Karpas-422 (cell line): ENCODE data around the gene CCDC86. TPM values are rescaled to one million over a fixed set of nuclear protein-coding genes. Genes with fewer than 3 reads are reported as not detected.
"Not testable (repeated sequence)": the region's sequence is repeated elsewhere in the genome, so short reads cannot be mapped to it uniquely, and the experiment has no call there.

Source experiments
- DNase-seq: peaks from one replicate; pipeline ENCODE4 v3.0.0-alpha.2; 2015
- H2AFZ ChIP-seq: fragments of 200-600 bp; sonication (generic); 2 replicates; pipeline ENCODE4 v1.6.1; 2014; ENCODE audit warnings: antibody characterized with exemption, low read length, mixed read lengths
- H3K27ac ChIP-seq: fragments of 200-600 bp; sonication (generic); 2 replicates; pipeline ENCODE4 v1.5.1; 2014; ENCODE audit warnings: mild to moderate bottlenecking, low read length, moderate library complexity
- H3K27me3 ChIP-seq: fragments of 200-600 bp; sonication (generic); 2 replicates; pipeline ENCODE4 v1.6.1; 2014; ENCODE audit warnings: low read length, mixed read lengths
- H3K36me3 ChIP-seq: fragments of 200-600 bp; sonication (generic); 2 replicates; pipeline ENCODE4 v1.6.1; 2014; ENCODE audit warnings: low read length, mixed read lengths; ENCODE audit not compliant: insufficient read depth
- H3K4me1 ChIP-seq: fragments of 200-600 bp; sonication (generic); 2 replicates; pipeline ENCODE4 v1.6.1; 2014; ENCODE audit warnings: mild to moderate bottlenecking, low read length, mixed read lengths
- H3K4me2 ChIP-seq: fragments of 200-600 bp; sonication (generic); 2 replicates; pipeline ENCODE4 v1.6.1; 2014; ENCODE audit warnings: low read length, low read depth, mild to moderate bottlenecking; ENCODE audit not compliant: poor library complexity, severe bottlenecking
- H3K4me3 ChIP-seq: fragments of 200-600 bp; sonication (generic); 2 replicates; pipeline ENCODE4 v1.5.1; 2014; ENCODE audit warnings: mild to moderate bottlenecking, antibody characterized with exemption, low read length, mixed read lengths
- H3K79me2 ChIP-seq: fragments of 200-600 bp; sonication (generic); 2 replicates; pipeline ENCODE4 v1.6.1; 2014; ENCODE audit warnings: mild to moderate bottlenecking, low read length, mixed read lengths
- H3K9ac ChIP-seq: fragments of 200-600 bp; sonication (generic); 2 replicates; pipeline ENCODE4 v1.6.0; 2014; ENCODE audit warnings: low read length
- H3K9me2 ChIP-seq: fragments of 200-600 bp; sonication (generic), shearing (Covaris generic); replicated peaks from 2 replicates; pipeline ENCODE4 v1.6.0; 2014; ENCODE audit warnings: mild to moderate bottlenecking, low read length, moderate library complexity; ENCODE audit not compliant: insufficient read depth
- H3K9me3 ChIP-seq: fragments of 300-700, 200-600 bp; sonication (generic); 2 replicates; pipeline ENCODE4 v1.6.1; 2014; ENCODE audit warnings: low read length, mixed read lengths
- H4K20me1 ChIP-seq: fragments of 200-600 bp; sonication (generic); 2 replicates; pipeline ENCODE4 v1.6.1; 2014; ENCODE audit warnings: mild to moderate bottlenecking, antibody characterized with exemption, low read length, low read depth; ENCODE audit not compliant: insufficient read depth
- total RNA-seq: library from RNA; depleted of rRNA; stranded (reverse); fragments of >200 nt; shearing (Covaris generic); gene quantifications from 2 replicates; pipeline ENCODE4 v1.2.3, GENCODE V29; 2014; ENCODE audit warnings: low replicate concordance

CCDC86 gene
- total RNA-seq, 1 experiment from 2014 or later, result 10.4 TPM

DNA sequence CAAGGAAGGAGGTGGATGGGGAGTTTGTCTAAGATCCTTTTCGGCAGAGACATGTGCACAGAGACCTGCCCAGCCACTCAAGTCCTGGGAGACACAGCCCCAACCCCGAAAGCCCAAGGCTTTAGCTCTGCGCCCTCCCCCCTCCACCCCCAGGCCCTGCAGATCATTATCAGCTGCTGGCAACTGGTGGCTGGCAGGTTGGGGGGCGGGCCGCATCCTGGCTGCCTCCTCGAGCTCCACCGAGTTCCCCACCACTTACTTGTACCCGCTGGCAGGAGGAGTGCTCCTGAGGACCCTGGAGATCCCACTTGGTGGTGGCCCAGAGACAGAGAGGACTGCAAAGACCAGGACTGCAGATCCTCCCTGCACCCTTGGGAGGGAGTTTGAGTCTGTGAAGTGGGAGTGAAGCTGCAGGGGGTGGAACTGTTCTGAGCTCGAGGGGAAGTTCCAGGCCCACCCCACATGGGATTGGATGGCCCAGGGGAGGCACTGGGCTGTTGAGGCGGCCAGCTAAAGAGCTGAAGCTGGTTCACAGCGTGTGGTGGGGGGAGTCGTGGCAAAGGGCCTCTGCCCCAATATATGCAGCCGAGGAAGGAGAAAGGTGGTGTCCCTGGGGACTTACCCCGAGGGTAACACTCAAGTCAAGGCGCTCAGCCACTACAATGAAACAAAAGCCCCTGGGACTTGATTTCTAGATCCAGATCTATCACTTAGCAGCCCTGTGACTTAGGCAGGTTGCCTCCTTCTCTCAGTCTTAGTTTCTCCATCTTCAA, 19.9 kb upstream of the CCDC86 start:
- peak; percentile 50 for DNase-seq
- Histone ChIP-seq H3K79me2 (no peaks in the 10 kb centered on the region), H3K4me1 (peaks cover 30% of the 10 kb centered on the region), H3K4me2 (peak overlapping the region; percentile 49), H3K27me3 (peaks cover 1% of the 10 kb centered on the region; the same call in 1 of the 2 replicates), H3K9me3 (peaks cover 3% of the 10 kb centered on the region), H3K36me3 (no peaks in the 10 kb centered on the region), H3K27ac (no peak overlapping the region), H3K9me2 (no peaks in the 10 kb centered on the region), H3K4me3 (peak overlapping the region; percentile 6; the same call in 1 of the 2 replicates), H2AFZ (peak overlapping the region; percentile 20; the same call in 1 of the 2 replicates), H3K9ac (no peak overlapping the region), H4K20me1 (no peaks in the 10 kb centered on the region)

DNA sequence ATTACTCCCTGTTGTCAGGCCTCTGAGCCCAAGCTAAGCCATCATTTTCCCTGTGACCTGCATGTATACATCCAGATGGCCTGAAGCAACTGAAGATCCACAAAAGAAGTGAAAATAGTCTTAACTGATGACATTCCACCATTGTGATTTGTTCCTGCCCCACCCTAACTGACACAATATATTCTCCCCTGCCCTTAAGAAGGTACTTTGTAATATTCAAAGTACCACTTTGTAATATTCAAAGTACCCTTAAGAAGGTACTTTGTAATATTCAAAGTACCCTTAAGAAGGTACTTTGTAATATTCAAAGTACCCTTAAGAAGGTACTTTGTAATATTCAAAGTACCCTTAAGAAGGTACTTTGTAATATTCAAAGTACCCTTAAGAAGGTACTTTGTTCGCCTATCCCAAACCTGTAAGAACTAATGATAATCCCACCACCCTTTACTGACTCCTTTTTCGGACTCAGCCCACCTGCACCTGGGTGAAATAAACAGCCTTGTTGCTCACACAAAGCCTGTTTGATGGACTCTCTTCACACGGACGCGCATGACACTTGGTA, 18.1 kb upstream of the CCDC86 start:
- H3K9ac ChIP-seq, H3K36me3 ChIP-seq, H3K79me2 ChIP-seq, H3K4me3 ChIP-seq, DNase-seq, H4K20me1 ChIP-seq, H3K27ac ChIP-seq, H3K9me2 ChIP-seq, H3K27me3 ChIP-seq, H2AFZ ChIP-seq, H3K9me3 ChIP-seq: not testable (repeated sequence)
- peak overlapping the region; percentile 37 for H3K4me2 ChIP-seq
- H3K4me1 ChIP-seq, result peaks cover 30% of the 10 kb centered on the region

DNA sequence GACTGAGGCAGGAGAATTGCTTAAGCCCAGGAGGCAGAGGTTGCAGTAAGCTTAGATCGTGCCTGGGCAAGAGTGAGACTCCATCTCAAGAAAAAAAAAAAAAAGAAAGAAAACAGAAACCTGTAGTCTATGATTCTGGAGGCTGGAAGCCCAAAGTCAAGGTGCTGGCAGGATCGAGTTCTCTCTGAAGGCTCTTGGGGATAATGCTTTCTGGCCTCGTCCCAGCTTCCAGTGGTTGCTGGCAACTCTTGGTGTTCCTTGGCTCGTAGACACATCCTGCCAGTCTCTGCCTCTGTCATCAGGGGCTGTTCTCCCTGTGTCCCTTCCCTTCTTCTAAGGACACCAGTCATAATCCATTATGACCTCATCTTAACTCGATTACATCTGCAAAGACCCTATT, 16.8 kb upstream of the CCDC86 start:
- Histone ChIP-seq H3K27me3 (no peaks in the 10 kb centered on the region), H3K9me2 (no peaks in the 10 kb centered on the region), H2AFZ (no peak overlapping the region), H3K36me3 (no peaks in the 10 kb centered on the region), H3K27ac (no peak overlapping the region), H3K4me2 (no peak overlapping the region), H3K79me2 (no peaks in the 10 kb centered on the region), H4K20me1 (no peaks in the 10 kb centered on the region), H3K4me3 (no peak overlapping the region), H3K4me1 (peaks cover 30% of the 10 kb centered on the region), H3K9me3 (no peaks in the 10 kb centered on the region), H3K9ac (no peak overlapping the region)
- no peak for DNase-seq

DNA sequence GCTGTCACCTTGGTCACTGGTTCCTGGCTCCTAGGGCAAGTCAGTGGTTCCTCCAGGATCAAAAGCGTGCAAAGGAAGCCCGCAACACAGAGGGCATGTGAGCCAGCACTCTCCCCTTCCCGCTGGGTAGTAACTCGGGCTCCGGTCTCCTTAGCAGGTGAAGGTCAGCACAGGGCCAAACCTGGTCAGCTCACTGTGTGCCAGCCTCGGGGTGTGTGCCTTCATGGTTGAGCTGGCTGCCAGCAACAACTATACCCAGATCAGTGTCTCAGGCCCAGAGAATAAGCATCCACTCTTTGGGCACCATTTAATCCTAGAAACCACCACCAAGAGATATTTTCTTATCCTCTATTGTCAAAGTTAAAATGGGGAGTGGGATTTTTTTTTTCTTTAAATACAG, 16.1 kb upstream of the CCDC86 start:
- Histone ChIP-seq H3K9me3 (no peaks in the 10 kb centered on the region), H4K20me1 (no peaks in the 10 kb centered on the region), H3K9me2 (no peaks in the 10 kb centered on the region), H2AFZ (no peak overlapping the region), H3K4me3 (no peak overlapping the region), H3K36me3 (no peaks in the 10 kb centered on the region), H3K4me2 (no peak overlapping the region), H3K9ac (no peak overlapping the region), H3K27ac (no peak overlapping the region), H3K27me3 (no peaks in the 10 kb centered on the region), H3K79me2 (no peaks in the 10 kb centered on the region), H3K4me1 (peaks cover 32% of the 10 kb centered on the region)
- no peak for DNase-seq

DNA sequence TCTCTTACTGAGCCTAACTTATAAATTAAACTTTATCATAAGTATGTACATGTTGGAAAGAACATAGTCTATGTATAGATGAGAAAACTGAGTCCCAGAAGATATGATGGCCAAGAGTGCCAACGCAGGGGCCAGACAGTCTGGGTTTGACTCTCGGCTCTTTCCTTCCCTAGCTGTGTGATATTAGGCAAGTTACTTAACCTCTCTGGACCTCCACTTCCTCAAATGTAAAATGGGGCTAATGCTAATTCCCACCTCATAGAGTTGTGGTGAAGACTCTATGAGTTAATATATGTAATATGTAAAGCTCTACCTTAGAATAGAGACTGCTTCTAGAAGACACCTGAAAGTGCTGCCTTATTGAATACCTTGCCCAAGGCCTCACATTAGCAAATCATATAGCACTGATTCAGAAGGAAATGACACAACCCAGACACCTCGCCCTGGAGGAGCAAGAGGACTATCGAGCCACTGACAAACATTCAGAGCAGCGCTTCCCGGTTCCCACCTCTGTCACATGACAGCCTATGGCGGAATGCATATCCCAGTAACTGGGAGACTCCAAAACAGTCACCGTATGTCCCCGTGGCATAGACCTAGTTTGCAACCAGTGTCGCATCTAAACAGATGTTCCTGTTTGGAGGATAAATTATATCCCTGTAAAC, 11.3 kb upstream of the CCDC86 start:
- no peaks in the 10 kb centered on the region for H3K79me2 ChIP-seq
- H3K4me2 ChIP-seq, result no peak overlapping the region
- H3K4me1 ChIP-seq, result peaks cover 17% of the 10 kb centered on the region
- no peaks in the 10 kb centered on the region for H3K27me3 ChIP-seq
- H2AFZ ChIP-seq, result no peak overlapping the region
- no peak overlapping the region for H3K9ac ChIP-seq
- H3K27ac ChIP-seq, result no peak overlapping the region
- H3K9me2 ChIP-seq, result no peaks in the 10 kb centered on the region
- no peaks in the 10 kb centered on the region for H4K20me1 ChIP-seq
- H3K4me3 ChIP-seq, result no peak overlapping the region
- H3K9me3 ChIP-seq, result no peaks in the 10 kb centered on the region
- DNase-seq, result no peak
- no peaks in the 10 kb centered on the region for H3K36me3 ChIP-seq

DNA sequence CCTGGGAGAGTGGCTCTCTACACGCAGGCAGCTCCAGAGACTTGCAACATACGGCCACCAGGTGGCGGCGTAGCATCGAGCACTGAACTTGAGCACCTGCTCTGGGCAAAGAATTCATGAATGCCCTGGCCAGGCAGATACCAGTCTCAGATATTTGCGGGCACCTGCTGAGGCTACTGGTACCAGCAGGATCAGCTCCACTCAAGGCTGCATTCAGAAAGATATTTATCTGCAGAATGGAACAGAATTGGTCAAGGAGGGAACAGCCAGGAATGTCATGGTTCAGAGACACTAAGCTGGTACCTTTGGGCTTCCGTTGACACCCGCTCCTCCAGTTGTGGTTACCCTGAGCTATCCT, 10.8 kb upstream of the CCDC86 start:
- H3K36me3 ChIP-seq, result no peaks in the 10 kb centered on the region
- H3K4me2 ChIP-seq, result no peak overlapping the region
- no peak overlapping the region for H3K27ac ChIP-seq
- H3K4me3 ChIP-seq, result no peak overlapping the region
- H3K27me3 ChIP-seq, result no peaks in the 10 kb centered on the region
- no peak overlapping the region for H3K9ac ChIP-seq
- no peaks in the 10 kb centered on the region for H3K9me2 ChIP-seq
- no peaks in the 10 kb centered on the region for H3K9me3 ChIP-seq
- no peaks in the 10 kb centered on the region for H3K79me2 ChIP-seq
- no peaks in the 10 kb centered on the region for H4K20me1 ChIP-seq
- H3K4me1 ChIP-seq, result peaks cover 17% of the 10 kb centered on the region
- no peak overlapping the region for H2AFZ ChIP-seq
- DNase-seq, result peak; percentile 92

DNA sequence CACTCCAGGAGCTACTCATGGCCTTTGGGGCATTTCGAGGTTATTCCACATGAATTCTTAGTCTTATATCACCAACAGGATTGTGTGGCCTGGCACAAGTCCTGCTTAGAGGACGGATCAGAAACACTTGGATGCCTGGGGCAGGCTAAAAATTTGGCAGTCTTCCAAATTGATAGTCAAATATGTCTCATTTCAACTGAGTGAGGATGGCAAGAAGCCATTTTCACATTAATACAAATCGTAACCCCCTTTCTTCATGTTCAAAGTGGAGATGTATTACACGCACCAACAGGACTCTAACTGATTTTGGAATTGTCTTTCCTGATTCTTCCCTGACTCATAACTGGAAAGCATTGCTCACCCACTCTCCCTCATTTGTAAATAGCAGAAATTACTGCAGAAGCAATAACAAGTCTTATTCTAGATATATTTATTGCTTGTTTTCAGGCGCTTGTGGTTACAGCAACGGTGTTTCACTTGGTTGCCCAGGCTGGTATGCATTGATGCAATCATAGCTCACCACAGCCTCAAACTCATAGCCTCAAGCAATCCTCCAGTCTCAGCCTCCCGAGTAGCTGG, 10.3 kb upstream of the CCDC86 start:
- Histone ChIP-seq H2AFZ (no peak overlapping the region), H3K79me2 (no peaks in the 10 kb centered on the region), H3K27me3 (no peaks in the 10 kb centered on the region), H3K4me2 (no peak overlapping the region), H3K36me3 (no peaks in the 10 kb centered on the region), H3K9me2 (no peaks in the 10 kb centered on the region), H3K4me3 (no peak overlapping the region), H4K20me1 (no peaks in the 10 kb centered on the region), H3K9ac (no peak overlapping the region), H3K4me1 (peaks cover 17% of the 10 kb centered on the region), H3K9me3 (no peaks in the 10 kb centered on the region), H3K27ac (no peak overlapping the region)
- no peak for DNase-seq
